Measurements from ENCODE around the gene RPN2. TPM values are rescaled to one million over a fixed set of nuclear protein-coding genes. Genes with fewer than 3 reads are reported as not detected.

RPN2 gene
- total RNA-seq, 1 donor from 2014 or later: 142 TPM

GRCh38 chr20:37193226-37193625 lies 14.1 kb downstream of the RPN2 start:
- DNase-seq (ENCODE audit: low spot score in 2 of 2, unreplicated experiment in 2 of 2): no peak
- Mint-ChIP-seq H3K36me3 (peaks cover 16% of the 10 kb centered on the region), H3K27ac (no peak overlapping the region), H3K4me1 (peaks cover 14% of the 10 kb centered on the region), H3K27me3 (ENCODE audit: low read depth) (no peaks in the 10 kb centered on the region), H3K9me3 (no peaks in the 10 kb centered on the region), H3K4me3 (no peak overlapping the region)
- TF ChIP-seq CTCF (IDR thresholded peaks at IDR 0.05; ENCODE audit: unreplicated experiment): no peak

DNA sequence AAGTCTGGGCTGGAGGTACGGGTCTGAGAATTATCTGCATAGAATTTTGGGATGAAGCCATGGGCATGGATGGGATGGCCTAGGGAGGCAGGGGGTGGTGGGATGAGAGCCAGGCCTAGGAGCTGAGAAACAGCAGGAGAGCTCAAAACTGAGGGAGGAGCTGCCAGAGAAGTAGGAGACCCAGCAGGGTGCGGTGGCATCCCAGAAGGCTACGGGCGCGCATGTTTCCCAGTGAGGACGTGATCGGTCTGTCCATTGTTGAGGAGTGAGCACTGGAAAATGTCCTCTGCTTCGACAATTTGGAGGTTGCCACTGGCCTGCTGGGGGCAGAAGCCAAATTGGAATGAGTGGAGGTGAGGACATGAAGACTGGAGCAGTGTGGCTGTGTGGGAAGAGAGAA lies 14.7 kb downstream of the RPN2 start:
- Mint-ChIP-seq H3K4me3 (no peak overlapping the region), H3K4me1 (peaks cover 14% of the 10 kb centered on the region), H3K27me3 (ENCODE audit: low read depth) (no peaks in the 10 kb centered on the region), H3K27ac (peak overlapping the region; percentile 48), H3K9me3 (no peaks in the 10 kb centered on the region), H3K36me3 (peaks cover 13% of the 10 kb centered on the region)
- TF ChIP-seq CTCF (IDR thresholded peaks at IDR 0.05; ENCODE audit: unreplicated experiment): no peak
- no peak for DNase-seq (ENCODE audit: low spot score in 2 of 2, unreplicated experiment in 2 of 2)

GRCh38 chr20:37194621-37195417 lies 15.7 kb downstream of the RPN2 start:
- no peak for TF ChIP-seq CTCF (IDR thresholded peaks at IDR 0.05; ENCODE audit: unreplicated experiment)
- Mint-ChIP-seq H3K27me3 (ENCODE audit: low read depth) (no peaks in the 10 kb centered on the region), H3K36me3 (peaks cover 9% of the 10 kb centered on the region), H3K4me3 (no peak overlapping the region), H3K9me3 (no peaks in the 10 kb centered on the region), H3K27ac (peak overlapping the region; percentile 27), H3K4me1 (peaks cover 14% of the 10 kb centered on the region)
- DNase-seq (ENCODE audit: low spot score in 2 of 2, unreplicated experiment in 2 of 2): no peak

- Mint-ChIP-seq H3K4me3 (no peak overlapping the region), H3K36me3 (peaks cover 15% of the 10 kb centered on the region), H3K27ac (no peak overlapping the region), H3K27me3 (ENCODE audit: low read depth) (no peaks in the 10 kb centered on the region), H3K4me1 (peaks cover 20% of the 10 kb centered on the region), H3K9me3 (no peaks in the 10 kb centered on the region)
- no peak for TF ChIP-seq CTCF (IDR thresholded peaks at IDR 0.05; ENCODE audit: unreplicated experiment)
- no peak for DNase-seq (ENCODE audit: low spot score in 2 of 2, unreplicated experiment in 2 of 2)
These were observed 20.0 kb downstream of the RPN2 start for GRCh38 chr20:37198932-37199660.

DNA sequence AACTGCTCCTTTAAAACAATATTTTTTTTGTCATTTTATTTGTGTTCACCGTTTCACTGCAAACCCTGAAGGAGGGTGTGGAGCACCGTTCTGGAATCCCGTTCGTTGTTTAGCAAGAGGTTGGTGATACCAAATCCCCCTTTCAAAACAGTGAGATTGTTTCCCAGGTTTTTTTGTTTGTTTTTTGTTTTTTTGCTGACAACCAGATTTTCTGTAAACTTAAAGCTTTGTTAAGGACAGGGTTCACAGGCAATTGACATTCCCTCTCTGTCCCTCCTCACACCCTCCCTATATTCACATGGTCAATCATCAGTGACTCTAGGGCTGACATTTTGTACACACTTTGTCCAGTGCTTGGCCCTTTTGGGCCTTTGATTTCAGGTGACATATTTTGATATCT lies 21.2 kb downstream of the RPN2 start:
- H3K36me3 Mint-ChIP-seq: peaks cover 27% of the 10 kb centered on the region
- no peak overlapping the region for H3K27ac Mint-ChIP-seq

More for the DNA sequence above, 21.2 kb downstream of the RPN2 start:
- Mint-ChIP-seq H3K27me3 (ENCODE audit: low read depth) (no peaks in the 10 kb centered on the region), H3K4me1 (peaks cover 14% of the 10 kb centered on the region), H3K9me3 (no peaks in the 10 kb centered on the region), H3K4me3 (no peak overlapping the region)
- no peak for DNase-seq (ENCODE audit: low spot score in 2 of 2, unreplicated experiment in 2 of 2)
- no peak for TF ChIP-seq CTCF (IDR thresholded peaks at IDR 0.05; ENCODE audit: unreplicated experiment)

Data from mesothelial cell of epicardium (in vitro differentiated cells).